HG03045 (cell line): Measurements from ENCODE around the gene FTCD.
"Not testable (repeated sequence)": the region's sequence is repeated elsewhere in the genome, so short reads cannot be mapped to it uniquely, and the experiment has no call there.

ENCODE experiments used
- ATAC-seq: cut with Tn5 transposase; IDR thresholded peaks from one replicate; pipeline ENCODE4 v1.9.1; 2021; ENCODE audit warnings: mild to moderate bottlenecking, moderate library complexity; ENCODE audit not compliant: unreplicated experiment

The FTCD gene

DNA sequence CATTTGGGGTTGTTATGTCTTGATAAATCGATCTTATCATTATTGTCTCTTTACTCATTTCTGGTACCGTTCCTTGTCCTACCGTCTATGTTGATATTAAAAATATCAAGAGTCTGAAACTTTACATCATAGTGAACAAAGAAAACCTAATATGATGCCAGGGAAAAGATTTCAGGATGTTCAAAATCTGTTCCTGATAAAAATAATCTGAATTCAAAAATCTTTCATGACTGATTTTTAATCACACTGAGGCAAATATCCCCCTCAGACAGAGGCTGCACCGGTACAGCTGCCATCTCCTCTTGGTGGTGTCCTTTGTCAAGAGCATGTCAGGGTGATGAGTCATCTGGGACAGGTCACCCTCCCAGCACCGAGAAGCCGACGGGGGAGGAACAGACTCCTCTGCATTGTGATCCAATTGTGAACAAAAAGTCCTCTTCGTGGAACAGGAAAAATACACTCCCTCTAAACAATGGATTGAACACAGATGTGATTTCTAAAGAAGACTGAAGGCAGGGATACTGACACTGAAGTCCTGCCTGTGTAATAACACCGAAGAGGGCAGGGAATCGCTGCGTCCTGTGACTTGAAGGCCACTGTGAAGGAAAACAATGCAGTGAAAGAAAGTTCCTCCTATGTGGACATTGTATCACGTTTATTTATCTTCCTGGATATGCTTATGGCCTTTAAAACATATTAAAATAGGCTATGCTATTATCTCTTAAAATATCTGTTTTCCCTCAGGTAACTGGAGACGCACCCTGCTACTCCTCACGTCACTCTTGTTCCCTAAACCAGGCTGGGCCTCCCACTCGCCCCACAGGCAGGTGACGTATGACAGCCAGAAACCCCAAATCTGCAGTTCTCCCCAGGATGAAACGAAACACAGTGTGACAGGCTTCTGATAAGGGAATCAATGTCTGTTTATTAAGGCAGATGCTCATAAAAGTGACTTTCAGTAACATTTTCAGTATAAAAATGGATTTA is 33.1 kb upstream of the FTCD start:
- no peak for ATAC-seq

- ATAC-seq = no peak
Observed at GRCh38 chr21:46187814-46188213, 32.4 kb upstream of the FTCD start.

- no peak for ATAC-seq
Observed at GRCh38 chr21:46187261-46187660, 31.9 kb upstream of the FTCD start.

DNA sequence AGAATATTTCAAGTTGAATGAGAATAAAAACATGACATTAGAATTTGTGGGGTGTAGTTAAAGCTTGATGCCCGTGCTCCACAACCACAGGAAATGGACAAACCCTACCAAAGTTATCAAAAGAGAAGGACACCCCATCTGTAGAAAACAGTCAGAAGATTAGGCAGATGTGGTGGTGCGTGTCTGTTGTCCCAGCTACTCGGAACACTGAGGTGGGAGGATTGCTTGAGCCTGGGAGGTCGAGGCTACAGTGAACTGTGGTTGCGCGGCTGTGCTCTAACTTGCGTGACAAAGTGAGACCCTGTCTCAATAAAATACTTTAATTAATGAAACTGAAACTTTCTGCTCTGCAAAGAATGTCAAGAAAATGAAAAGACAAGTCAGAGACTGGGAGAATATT is 30.3 kb upstream of the FTCD start:
- no peak for ATAC-seq

DNA sequence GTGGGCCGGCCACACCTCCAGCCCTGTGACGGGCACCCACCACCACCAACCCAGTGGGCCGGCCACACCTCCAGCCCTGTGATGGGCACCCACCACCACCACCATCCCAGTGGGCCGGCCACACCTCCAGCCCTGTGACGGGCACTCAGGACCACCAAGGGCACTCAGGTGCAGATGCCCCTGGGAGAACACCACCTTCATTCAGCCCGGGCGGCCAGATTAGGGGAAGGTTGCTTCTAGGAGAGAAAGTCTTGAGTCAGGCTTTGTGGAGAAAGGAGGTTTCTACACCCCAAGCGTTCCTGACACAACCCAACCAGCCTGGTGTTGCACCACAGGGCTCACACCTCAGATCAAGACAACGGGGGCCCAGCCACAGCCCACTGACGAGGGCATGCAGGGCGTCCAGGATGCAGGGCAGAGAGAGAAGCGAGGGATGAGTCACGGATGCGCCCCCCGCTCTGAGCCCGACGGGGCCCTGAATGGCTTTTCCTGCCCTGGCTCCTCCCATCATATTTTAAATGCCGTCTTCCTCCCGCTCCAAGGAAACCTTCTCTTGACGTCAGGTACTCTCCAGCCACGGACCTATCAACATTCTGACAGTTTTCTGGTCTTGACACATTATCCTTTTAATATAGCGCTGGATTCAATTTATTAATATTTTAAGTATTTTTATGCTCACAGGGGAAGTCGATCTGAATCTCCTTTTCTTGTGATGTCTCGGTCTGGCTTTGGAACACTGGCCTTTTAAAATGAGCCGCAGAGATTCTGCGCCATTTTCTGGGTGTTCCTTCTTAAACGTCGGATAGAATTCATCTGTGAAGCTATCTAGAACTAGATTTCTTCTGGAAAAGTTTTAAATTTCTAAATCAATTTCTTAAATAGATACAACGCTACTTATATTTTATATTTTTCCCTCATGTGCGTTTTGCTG is 29.5 kb upstream of the FTCD start:
- no peak for ATAC-seq

- ATAC-seq = no peak
Observed at GRCh38 chr21:46183910-46184624, 28.7 kb upstream of the FTCD start, which contains the start of gene SPATC1L. Gene SPATC1L, minus strand, starts transcription at chr21:46184459. Its CDS starts 1,643 bp downstream, at chr21:46182816.

- ATAC-seq = not testable (repeated sequence)
Observed at GRCh38 chr21:46183337-46183909, 28.0 kb upstream of the FTCD start.

- no peak for ATAC-seq
Observed at GRCh38 chr21:46182548-46183336, 27.4 kb upstream of the FTCD start.

GRCh38 chr21:46181953-46182547 is 26.7 kb upstream of the FTCD start:
- no peak for ATAC-seq

- no peak for ATAC-seq
Observed at GRCh38 chr21:46181436-46181835, 26.1 kb upstream of the FTCD start.

DNA sequence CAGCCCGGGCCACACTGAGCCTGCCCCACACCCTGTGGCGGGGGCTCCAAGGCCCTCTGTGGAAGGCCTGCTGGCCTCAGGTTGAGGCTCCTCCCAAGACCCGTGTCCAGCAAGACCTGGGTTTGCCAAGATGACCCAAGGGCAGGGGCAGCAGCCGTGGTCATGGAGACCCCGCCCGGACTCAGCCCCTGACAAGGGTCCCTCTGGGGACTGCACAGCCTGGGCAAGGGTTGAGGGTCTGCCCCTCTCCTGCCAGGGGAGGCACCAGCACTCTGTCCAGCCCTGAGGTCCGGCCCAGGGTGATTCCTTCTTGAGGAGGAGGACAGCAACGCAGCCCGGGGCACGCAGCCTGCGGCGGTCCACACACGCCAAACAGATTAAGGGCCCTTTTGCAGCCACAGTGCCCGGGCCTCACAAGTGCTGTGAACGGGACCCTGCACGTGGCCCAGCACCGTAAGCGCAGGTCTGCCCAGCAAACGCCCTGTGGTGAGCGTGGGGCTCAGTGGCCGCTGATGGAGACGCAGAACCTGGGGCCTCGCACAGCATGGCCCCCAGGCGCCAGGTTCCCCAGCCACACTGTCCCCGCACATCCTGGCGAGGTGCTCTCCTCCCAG is 25.5 kb upstream of the FTCD start:
- no peak for ATAC-seq

- no peak for ATAC-seq
Observed at GRCh38 chr21:46180079-46180722, 24.8 kb upstream of the FTCD start.

DNA sequence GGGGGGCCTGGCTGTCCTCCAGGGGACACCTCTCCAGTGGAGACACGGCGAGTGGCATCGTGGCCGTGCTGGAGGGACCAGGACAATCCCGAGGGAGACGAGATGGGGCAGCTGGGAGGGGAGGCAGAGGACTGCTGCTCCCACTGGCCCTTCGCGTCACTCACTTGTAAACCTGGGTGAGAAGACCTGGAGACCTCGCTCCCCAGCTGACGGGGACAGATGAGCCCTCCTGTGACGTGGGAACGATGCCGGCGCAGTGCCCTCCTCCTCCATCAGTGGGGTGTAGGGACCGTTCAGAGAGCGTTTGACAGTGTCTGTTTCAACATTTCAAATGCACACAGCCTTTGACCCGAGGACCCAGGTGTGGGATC is 24.3 kb upstream of the FTCD start:
- no peak for ATAC-seq

- ATAC-seq = no peak
Observed at GRCh38 chr21:46178961-46179360, 23.6 kb upstream of the FTCD start.

DNA sequence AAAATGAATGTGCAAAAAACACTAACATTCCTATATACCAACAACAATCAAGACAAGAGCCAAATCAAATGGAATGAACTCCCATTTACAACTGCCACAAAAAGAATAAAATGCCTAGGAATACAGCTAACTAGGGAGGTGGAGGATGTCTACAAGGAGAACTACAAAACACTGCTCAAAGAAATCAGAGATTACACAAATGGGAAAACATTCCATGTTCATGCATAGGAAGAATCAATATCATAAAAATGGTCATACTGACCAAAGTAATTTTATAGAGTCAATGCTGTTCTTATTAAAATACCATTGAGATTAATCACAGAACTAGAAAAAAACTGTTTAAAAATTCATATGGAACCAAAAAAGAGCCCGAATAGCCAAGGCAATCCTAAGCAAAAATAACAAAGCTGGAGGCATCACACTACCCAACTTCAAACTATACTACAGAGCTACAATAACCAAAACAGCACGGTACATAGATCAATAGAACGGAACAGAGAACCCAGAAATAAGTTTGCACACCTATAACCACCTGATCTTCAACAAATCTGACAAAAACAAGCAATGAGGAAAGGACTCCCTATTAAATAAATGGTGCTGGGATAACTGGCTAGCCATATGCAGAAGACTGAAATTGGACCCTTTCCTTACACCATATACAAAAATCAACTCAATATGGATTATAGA is 21.2 kb upstream of the FTCD start:
- not testable (repeated sequence) for ATAC-seq

DNA sequence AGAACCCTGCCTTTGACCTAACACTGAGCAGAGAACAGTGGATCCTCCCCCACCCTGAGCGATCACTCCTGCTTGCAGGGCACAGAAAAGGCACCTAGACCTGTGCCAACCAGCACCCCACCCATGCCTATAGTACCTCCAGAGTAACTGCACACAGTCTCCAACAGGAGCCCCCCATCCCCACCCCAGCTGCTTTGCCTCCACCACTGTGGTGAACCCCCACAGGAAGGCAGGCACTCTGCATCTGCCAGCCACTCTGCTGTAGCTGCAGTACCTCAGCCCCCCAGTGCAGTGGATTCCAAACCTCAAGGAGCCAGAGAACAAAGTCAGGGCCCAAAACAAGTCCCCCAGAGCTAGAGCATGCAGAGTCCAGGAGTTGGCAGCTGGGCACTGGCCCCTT is 18.2 kb upstream of the FTCD start:
- ATAC-seq = no peak

DNA sequence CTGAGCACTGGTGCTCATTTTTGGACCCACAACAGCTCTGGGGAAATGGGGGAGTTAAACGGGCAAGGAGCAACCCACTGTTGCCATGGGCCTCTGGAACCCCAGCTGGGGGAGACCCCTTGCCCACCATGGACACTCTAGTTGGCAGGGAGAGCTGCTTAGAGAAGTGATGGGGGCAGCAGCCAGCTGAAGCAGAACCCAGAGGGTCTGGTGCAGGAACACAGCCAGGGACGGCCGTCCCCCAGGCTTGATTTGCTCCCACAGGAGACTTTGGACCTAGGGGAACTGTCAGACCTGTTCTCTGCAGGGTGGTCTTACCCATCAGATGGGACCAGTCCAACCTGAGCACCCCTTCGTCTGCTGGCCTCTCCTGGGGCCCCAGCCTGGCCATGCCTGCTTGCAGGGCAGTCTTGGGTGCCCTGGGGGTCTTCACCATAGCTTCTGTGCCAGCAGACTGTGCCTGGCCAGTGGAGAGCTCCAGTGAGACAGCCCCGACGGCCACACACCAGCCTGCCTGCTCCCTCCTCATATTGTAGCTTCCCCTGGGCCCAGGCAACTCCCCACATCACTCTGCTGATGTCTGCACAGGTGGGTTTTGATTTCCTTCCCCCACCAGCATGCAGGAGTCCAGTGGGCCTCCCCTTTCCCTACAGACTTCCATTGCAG is 17.6 kb upstream of the FTCD start:
- ATAC-seq = no peak
